Activated CD8-positive, alpha-beta T cell treated with anti-CD3 and anti-CD28 coated beads for 36 hours (primary cell): Measurements from ENCODE around the gene ASGR1. TPM values are rescaled to one million over a fixed set of nuclear protein-coding genes. Genes with fewer than 3 reads are reported as not detected.

Source experiments
- ATAC-seq: fragments of 200-7000 bp; cut with Tn5 transposase; one replicate; pipeline ENCODE4 v1.10.0; 2021; ENCODE audit warnings: mild to moderate bottlenecking, moderate library complexity
- CTCF ChIA-PET: fragments of 350-600 bp; sonication (Branson Sonifier 250); formaldehyde crosslinking; loops from one replicate; lab custom pipeline; 2021; ENCODE audit warnings: antibody characterized with exemption; lab: Charles Lee
- POLR2A ChIA-PET: fragments of 350-600 bp; sonication (Branson Sonifier 250); formaldehyde crosslinking; loops from one replicate; lab custom pipeline; 2021; ENCODE audit warnings: antibody characterized with exemption; lab: Charles Lee
- DNase-seq: peaks from one replicate; pipeline ENCODE4 v3.0.0-alpha.2; 2020
- H3K27ac Mint-ChIP-seq: one replicate; pipeline ENCODE4 v1.8.0; 2021; ENCODE audit warnings: mild to moderate bottlenecking, mixed read lengths
- H3K27me3 Mint-ChIP-seq: one replicate; pipeline ENCODE4 v1.8.0; 2021; ENCODE audit warnings: mixed read lengths
- H3K36me3 Mint-ChIP-seq: one replicate; pipeline ENCODE4 v1.8.0; 2021; ENCODE audit warnings: low read depth, mixed read lengths
- H3K4me1 Mint-ChIP-seq: one replicate; pipeline ENCODE4 v1.8.0; 2021; ENCODE audit warnings: low read depth, mixed read lengths
- H3K4me3 Mint-ChIP-seq: one replicate; pipeline ENCODE4 v1.8.0; 2021; ENCODE audit warnings: mild to moderate bottlenecking, moderate library complexity, mixed read lengths
- H3K9me3 Mint-ChIP-seq: one replicate; pipeline ENCODE4 v1.8.0; 2021; ENCODE audit warnings: mixed read lengths
- intact Hi-C: fragments of 100-400 bp; cut with micrococcal nuclease; formaldehyde crosslinking; loops from one replicate; pipeline ENCODE4 v1.10.0; 2022
- total RNA-seq, 2 experiments: library from RNA; stranded (reverse); gene quantifications; one replicate each; pipeline ENCODE4 v1.2.3, GENCODE V29; 2021
- TF ChIP-seq, protein P1 (sequence below): fragments of 200-600 bp; IDR thresholded peaks from one replicate; pipeline ENCODE4 v1.8.0; 2022; ENCODE audit warnings: antibody characterized with exemption, mild to moderate bottlenecking

ASGR1 gene
- total RNA-seq, 2 experiments from 2014 or later, result 2.6 to 3.9 TPM

DNA sequence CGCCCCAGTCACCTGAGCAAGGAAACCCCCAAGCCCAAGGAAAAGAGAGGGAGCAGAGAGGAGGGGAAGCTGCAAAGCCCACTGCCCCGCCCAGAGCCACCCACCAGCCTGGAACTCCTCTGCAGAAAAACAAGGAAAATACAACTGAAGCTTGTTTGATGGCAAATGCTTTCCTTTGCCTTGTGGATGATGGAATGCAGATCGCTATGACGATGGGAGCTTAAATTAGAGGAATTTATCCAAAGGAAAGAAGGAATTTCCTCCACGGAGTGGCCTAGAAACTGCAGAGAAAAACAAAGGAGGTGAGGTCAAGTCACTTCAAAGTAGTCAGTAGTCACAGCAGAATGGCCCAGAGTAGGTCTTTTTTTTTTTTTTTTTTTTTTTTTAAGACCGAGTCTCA, 33.1 kb downstream of the ASGR1 start:
- Mint-ChIP-seq H3K27me3 (no peaks in the 10 kb centered on the region), H3K4me3 (no peak overlapping the region), H3K27ac (no peak overlapping the region), H3K4me1 (no peaks in the 10 kb centered on the region), H3K36me3 (no peaks in the 10 kb centered on the region), H3K9me3 (no peaks in the 10 kb centered on the region)
- intact Hi-C loops, result no loop called here
- ATAC-seq, result no peak
- no peak for DNase-seq
- POLR2A ChIA-PET, result no interaction called here
- TF ChIP-seq, protein P1, sequence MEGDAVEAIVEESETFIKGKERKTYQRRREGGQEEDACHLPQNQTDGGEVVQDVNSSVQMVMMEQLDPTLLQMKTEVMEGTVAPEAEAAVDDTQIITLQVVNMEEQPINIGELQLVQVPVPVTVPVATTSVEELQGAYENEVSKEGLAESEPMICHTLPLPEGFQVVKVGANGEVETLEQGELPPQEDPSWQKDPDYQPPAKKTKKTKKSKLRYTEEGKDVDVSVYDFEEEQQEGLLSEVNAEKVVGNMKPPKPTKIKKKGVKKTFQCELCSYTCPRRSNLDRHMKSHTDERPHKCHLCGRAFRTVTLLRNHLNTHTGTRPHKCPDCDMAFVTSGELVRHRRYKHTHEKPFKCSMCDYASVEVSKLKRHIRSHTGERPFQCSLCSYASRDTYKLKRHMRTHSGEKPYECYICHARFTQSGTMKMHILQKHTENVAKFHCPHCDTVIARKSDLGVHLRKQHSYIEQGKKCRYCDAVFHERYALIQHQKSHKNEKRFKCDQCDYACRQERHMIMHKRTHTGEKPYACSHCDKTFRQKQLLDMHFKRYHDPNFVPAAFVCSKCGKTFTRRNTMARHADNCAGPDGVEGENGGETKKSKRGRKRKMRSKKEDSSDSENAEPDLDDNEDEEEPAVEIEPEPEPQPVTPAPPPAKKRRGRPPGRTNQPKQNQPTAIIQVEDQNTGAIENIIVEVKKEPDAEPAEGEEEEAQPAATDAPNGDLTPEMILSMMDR, result no peak
- CTCF ChIA-PET, result interaction anchor here (0.9 to 2.8 kb wide), 5 partner anchors 10 to 142 kb away, joined by 3 to 11 read pairs (median 4); no protein-coding TSS in a partner anchor

DNA sequence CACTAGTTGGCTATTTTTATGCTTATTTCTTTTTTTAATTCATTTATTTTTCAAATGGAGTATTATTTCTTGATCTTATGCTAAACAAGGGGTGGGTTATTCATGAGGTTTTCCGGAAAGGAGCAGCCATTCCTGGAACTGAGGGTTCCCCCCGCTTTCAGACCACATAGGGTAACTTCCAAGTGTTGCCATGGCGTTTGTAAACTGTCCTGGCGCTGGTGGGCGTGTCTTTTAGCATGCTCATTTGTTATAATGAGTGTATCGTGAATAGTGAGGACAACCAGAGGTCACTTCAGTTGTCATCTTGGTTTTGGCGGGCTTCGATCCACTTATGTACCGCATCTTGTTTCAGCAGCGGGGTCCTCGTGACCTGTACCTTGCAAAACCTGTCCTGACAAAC, 35.0 kb downstream of the ASGR1 start:
- ATAC-seq (no peak), DNase-seq (no peak)
- intact Hi-C loops, result no loop called here
- CTCF ChIA-PET, result interaction anchor here (2.8 kb wide), 1 partner anchor 8 kb away, joined by 11 read pairs; no protein-coding TSS in a partner anchor
- H3K4me1 Mint-ChIP-seq, result no peaks in the 10 kb centered on the region
- POLR2A ChIA-PET, result no interaction called here
- H3K27me3 Mint-ChIP-seq, result peaks cover 3% of the 10 kb centered on the region
- TF ChIP-seq, protein P1, result no peak
- no peaks in the 10 kb centered on the region for H3K36me3 Mint-ChIP-seq
- no peak overlapping the region for H3K4me3 Mint-ChIP-seq
- H3K9me3 Mint-ChIP-seq, result no peaks in the 10 kb centered on the region
- H3K27ac Mint-ChIP-seq, result no peak overlapping the region

DNA sequence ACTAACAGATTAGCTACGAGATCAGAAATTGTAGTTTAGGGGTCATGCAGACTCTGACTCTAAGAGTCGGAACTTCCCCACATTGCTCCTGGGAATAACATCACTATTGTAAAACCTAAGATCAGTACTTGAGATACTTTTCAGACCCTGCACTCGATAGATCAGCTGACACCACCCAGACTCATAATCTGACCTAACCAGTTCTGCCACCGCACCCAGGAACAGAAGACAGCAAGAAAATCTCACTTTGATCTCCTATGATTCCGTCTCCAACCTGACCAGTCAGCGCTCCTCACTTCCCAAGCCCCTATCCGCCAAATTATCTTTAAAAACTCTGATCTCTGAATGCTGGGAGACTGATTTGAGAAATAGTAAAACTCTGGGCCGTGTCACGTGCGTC, 37.3 kb downstream of the ASGR1 start:
- POLR2A ChIA-PET, result no interaction called here
- Mint-ChIP-seq H3K27me3 (peaks cover 3% of the 10 kb centered on the region), H3K27ac (no peak overlapping the region), H3K36me3 (no peaks in the 10 kb centered on the region), H3K4me1 (no peaks in the 10 kb centered on the region), H3K4me3 (no peak overlapping the region), H3K9me3 (no peaks in the 10 kb centered on the region)
- TF ChIP-seq, protein P1, result no peak
- no peak for ATAC-seq
- intact Hi-C loops, result no loop called here
- CTCF ChIA-PET, result interaction anchor here (0.7 to 11.2 kb wide), 3 partner anchors 36 to 155 kb away, joined by 3 to 371 read pairs (median 5); partner anchors contain the start of gene SLC16A11
- no peak for DNase-seq

DNA sequence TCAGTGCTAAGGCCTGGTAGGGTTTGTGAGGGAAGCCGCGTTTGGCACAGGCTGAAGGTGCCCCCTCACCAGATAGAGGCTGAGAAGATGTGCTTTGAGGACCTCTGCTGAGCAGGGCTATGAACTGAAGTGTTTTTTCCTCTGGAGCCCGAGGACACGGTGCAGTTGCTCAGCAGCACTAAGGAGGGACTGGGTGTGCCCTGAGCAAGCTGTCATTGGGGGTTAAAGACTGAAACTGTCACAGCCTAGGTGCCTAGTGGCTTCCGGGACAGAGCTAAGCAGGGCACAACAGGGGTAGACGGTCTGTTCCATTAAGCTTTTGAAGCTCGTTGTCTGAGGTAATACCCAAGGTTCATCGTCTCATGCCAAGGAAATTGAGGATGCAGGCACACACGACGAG, 39.8 kb downstream of the ASGR1 start:
- H3K36me3 Mint-ChIP-seq, result no peaks in the 10 kb centered on the region
- DNase-seq (no peak), ATAC-seq (no peak)
- no peak overlapping the region for H3K27ac Mint-ChIP-seq
- ChIA-PET CTCF (interaction anchor here (1.1 to 11.2 kb wide), 3 partner anchors 38 to 229 kb away, joined by 3 to 371 read pairs (median 5); partner anchors contain the start of gene SLC16A11), POLR2A (no interaction called here)
- H3K4me1 Mint-ChIP-seq, result peaks cover 4% of the 10 kb centered on the region
- H3K27me3 Mint-ChIP-seq, result peaks cover 6% of the 10 kb centered on the region
- TF ChIP-seq, protein P1, result no peak
- no peak overlapping the region for H3K4me3 Mint-ChIP-seq
- H3K9me3 Mint-ChIP-seq, result no peaks in the 10 kb centered on the region
- intact Hi-C loops, result no loop called here

DNA sequence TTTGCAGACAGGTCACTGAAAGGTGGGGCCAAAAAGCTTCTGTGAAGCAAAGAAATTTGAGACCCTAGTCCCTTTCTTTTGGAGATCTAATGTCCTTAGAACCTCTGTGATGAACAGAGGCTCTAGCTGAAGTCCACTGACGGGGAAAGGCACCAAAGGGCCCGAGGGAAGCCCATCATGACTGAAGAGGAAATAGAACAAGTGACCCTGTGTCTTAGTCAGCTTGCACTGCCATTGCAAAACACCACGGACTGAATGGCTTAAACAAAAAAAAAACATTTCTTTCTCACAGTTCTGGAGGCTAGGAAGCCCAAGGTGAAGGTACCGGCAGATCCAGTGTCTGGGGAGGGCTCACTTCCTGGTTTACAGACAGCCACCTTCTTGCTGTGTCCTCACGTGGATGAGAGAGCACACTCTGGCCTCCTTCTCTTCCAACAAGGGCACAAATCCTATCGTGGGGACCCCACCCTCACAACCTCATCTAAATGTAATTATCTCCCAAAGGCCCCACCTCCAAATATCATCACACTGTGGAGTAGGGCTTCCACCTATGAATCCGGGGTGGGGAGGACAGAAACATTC, 40.3 kb downstream of the ASGR1 start:
- TF ChIP-seq, protein P1, result no peak
- CTCF ChIA-PET, result interaction anchor here (1.1 to 11.2 kb wide), 4 partner anchors 14 to 228 kb away, joined by 3 to 371 read pairs (median 4); partner anchors contain the start of gene SLC16A11
- H3K9me3 Mint-ChIP-seq, result no peaks in the 10 kb centered on the region
- H3K4me3 Mint-ChIP-seq, result no peak overlapping the region
- no peak for DNase-seq
- no peaks in the 10 kb centered on the region for H3K36me3 Mint-ChIP-seq
- ATAC-seq, result no peak
- H3K27ac Mint-ChIP-seq, result no peak overlapping the region
- POLR2A ChIA-PET, result no interaction called here
- intact Hi-C loops, result no loop called here
- H3K27me3 Mint-ChIP-seq, result peaks cover 6% of the 10 kb centered on the region
- H3K4me1 Mint-ChIP-seq, result peaks cover 4% of the 10 kb centered on the region
